Measurements from ENCODE around the gene OR1Q1. TPM values are rescaled to one million over a fixed set of nuclear protein-coding genes. Genes with fewer than 3 reads are reported as not detected.

The OR1Q1 gene
- total and polyA plus RNA-seq, 2 of the 8 experiments (the other 6 are each of a cell fraction or from before 2014, with no cell fraction given) = not detected

DNA sequence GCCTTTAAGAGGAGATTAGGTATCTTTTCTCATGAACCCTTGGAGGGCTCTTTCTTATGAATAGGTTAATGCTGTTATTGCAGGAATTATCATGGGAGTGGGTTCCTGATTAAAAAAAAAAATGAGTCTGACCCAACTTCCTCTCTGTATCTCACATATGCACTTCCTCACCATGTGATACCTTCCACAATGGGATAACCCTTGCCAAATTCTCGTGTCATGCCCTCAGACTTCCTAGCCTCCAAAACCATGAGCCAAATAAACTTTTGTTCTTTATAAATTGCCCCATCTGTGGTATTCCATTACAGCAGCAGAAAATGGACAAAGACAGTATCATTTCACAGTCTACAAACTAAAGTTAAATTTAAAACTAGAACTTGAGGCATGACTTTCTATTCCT lies 41.8 kb downstream of the OR1Q1 start:
- Histone ChIP-seq H3K18ac (ENCODE audit: extremely low read depth, low read length) (no peak overlapping the region), H3K9me3 (ENCODE audit: insufficient read depth in 2 of 2, low read depth in 1 of 2, low read length in 1 of 2) (peaks cover 54 to 58% of the 10 kb centered on the region in 2 experiments), H3K36me3 (ENCODE audit: control insufficient read depth in 2 of 4, insufficient read depth in 4 of 4, low read length in 3 of 4) (no peaks in the 10 kb centered on the region), H2BK5ac (ENCODE audit: low read depth, low read length) (no peak overlapping the region), H4K8ac (ENCODE audit: extremely low read depth, insufficient read depth, low read length) (no peak overlapping the region), H2AFZ (ENCODE audit: low read length) (no peak overlapping the region), H4K91ac (replicated peaks; ENCODE audit: insufficient read length, low read length) (no peak overlapping the region), H4K5ac (ENCODE audit: insufficient read length, low read depth, low read length) (no peak overlapping the region), H3K4ac (replicated peaks; ENCODE audit: insufficient read length, low read depth, low read length) (no peak overlapping the region), H2BK120ac (replicated peaks; ENCODE audit: low read depth, low read length) (no peak overlapping the region), H2BK15ac (ENCODE audit: low read length) (no peak overlapping the region), H3K79me2 (ENCODE audit: control insufficient read depth in 1 of 2, insufficient read depth in 2 of 2, low read length in 2 of 2) (no peaks in the 10 kb centered on the region), H2AK5ac (ENCODE audit: low read depth, low read length) (no peak overlapping the region), H3K9ac (replicated peaks in 1 of 4; ENCODE audit: extremely low read depth in 1 of 4, low read depth in 3 of 4, low read length in 3 of 4) (no peak overlapping the region), H3K79me1 (ENCODE audit: low read depth, low read length) (no peaks in the 10 kb centered on the region), H3K4me1 (replicated peaks in 1 of 4; ENCODE audit: control insufficient read depth in 3 of 4, insufficient read depth in 4 of 4, low read length in 3 of 4) (no peaks in the 10 kb centered on the region), H3K27me3 (replicated peaks in 1 of 4; ENCODE audit: control insufficient read depth in 3 of 4, extremely low read depth in 1 of 4, insufficient read depth in 3 of 4, low read length in 3 of 4) (no peaks in the 10 kb centered on the region), H3K4me2 (ENCODE audit: insufficient read depth in 1 of 2, low read depth in 2 of 2, low read length in 2 of 2) (no peak overlapping the region), H3K27ac (ENCODE audit: low read depth, low read length) (no peak overlapping the region), H2BK20ac (ENCODE audit: low read length) (no peak overlapping the region), H3K14ac (ENCODE audit: insufficient read length) (no peak overlapping the region), H3K23me2 (ENCODE audit: low read depth, low read length) (no peaks in the 10 kb centered on the region), H2BK12ac (ENCODE audit: low read depth, low read length) (no peak overlapping the region), H3K4me3 (ENCODE audit: extremely low read depth in 1 of 4, insufficient read depth in 2 of 4, low read depth in 3 of 4, low read length in 4 of 4) (no peak overlapping the region), H3K56ac (replicated peaks; ENCODE audit: insufficient read length, low read depth, low read length) (no peak overlapping the region), H3K23ac (ENCODE audit: insufficient read length) (no peak overlapping the region), H4K20me1 (replicated peaks in 1 of 2; ENCODE audit: control insufficient read depth in 1 of 2, insufficient read depth in 2 of 2, low read length in 2 of 2) (no peaks in the 10 kb centered on the region)
- POLR2A ChIA-PET (ENCODE audit: partially characterized antibody) = no interaction called here
- no peak for DNase-seq (ENCODE audit: low read depth in 1 of 2, low spot score in 2 of 2)
- CTCF ChIA-PET (ENCODE audit: partially characterized antibody) = no interaction called here
- 73% methylated on average over 1 of the region's 1 CpG; no CpG with 5 or more reads in 1 of the 2 experiments for WGBS, 2 experiments (ENCODE audit: extremely low coverage in 1 of 2, insufficient coverage in 1 of 2, insufficient read length in 1 of 2, insufficient replicate concordance in 2 of 2, low coverage in 1 of 2, low lambda C conversion rate in 2 of 2, missing lambda C conversion rate in 1 of 2)
- no peak for FAIRE-seq
- no peak for TF ChIP-seq PHF8 (conservative IDR thresholded peaks at IDR 0.05; ENCODE audit: low read depth, low read length)
- TF ChIP-seq, protein P1, sequence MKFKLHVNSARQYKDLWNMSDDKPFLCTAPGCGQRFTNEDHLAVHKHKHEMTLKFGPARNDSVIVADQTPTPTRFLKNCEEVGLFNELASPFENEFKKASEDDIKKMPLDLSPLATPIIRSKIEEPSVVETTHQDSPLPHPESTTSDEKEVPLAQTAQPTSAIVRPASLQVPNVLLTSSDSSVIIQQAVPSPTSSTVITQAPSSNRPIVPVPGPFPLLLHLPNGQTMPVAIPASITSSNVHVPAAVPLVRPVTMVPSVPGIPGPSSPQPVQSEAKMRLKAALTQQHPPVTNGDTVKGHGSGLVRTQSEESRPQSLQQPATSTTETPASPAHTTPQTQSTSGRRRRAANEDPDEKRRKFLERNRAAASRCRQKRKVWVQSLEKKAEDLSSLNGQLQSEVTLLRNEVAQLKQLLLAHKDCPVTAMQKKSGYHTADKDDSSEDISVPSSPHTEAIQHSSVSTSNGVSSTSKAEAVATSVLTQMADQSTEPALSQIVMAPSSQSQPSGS (IDR thresholded peaks at IDR 0.05; ENCODE audit: low read length) = no peak
- no peak for TF ChIP-seq BRCA1 (IDR thresholded peaks at IDR 0.05; ENCODE audit: low read depth, low read length)
- no peak for TF ChIP-seq KDM4A (IDR thresholded peaks at IDR 0.05; ENCODE audit: low read depth, low read length, severe bottlenecking)
- TF ChIP-seq CEBPB (IDR thresholded peaks at IDR 0.05; ENCODE audit: low read depth, low read length) = no peak
- TF ChIP-seq NANOG (IDR thresholded peaks at IDR 0.05; ENCODE audit: insufficient read depth, low read depth, low read length, poor library complexity, severe bottlenecking) = no peak
- no peak for TF ChIP-seq GABPA (IDR thresholded peaks at IDR 0.05; ENCODE audit: borderline replicate concordance, insufficient read depth, low read length)
- TF ChIP-seq, protein P2, sequence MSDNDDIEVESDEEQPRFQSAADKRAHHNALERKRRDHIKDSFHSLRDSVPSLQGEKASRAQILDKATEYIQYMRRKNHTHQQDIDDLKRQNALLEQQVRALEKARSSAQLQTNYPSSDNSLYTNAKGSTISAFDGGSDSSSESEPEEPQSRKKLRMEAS (IDR thresholded peaks at IDR 0.05) = no peak
- TF ChIP-seq CTBP2 (IDR thresholded peaks at IDR 0.05; ENCODE audit: borderline replicate concordance, insufficient read depth, insufficient read length, low read length) = no peak
- TF ChIP-seq SIN3A (conservative IDR thresholded peaks at IDR 0.05 in 1 of 2, IDR thresholded peaks at IDR 0.05 in 1 of 2; ENCODE audit: low read depth in 1 of 2, low read length in 2 of 2) = no peak
- no peak for TF ChIP-seq EP300 (IDR thresholded peaks at IDR 0.05; ENCODE audit: borderline replicate concordance in 1 of 2, low read depth in 2 of 2, low read length in 2 of 2)
- no peak for TF ChIP-seq TAF1 (IDR thresholded peaks at IDR 0.05; ENCODE audit: low read depth, low read length)
